Esophagus muscularis mucosa (tissue), 4 donors: ENCODE results near the gene CDCA7. TPM values are rescaled to one million over a fixed set of nuclear protein-coding genes. Genes with fewer than 3 reads are reported as not detected.
A peak's percentile ranks its signal among the peaks of the same experiment; 100 is the strongest.

Source experiments
- DNase-seq: peaks from one replicate; pipeline ENCODE4 v3.0.0-alpha.2; 2017; ENCODE audit errors: extremely low spot score
- H3K27ac ChIP-seq, 4 donors: fragments of 200-600 bp; sonication (generic); replicated peaks in 1 of 4; 1 replicate in 3 of 4; 2 replicates in 1 of 4; pipeline ENCODE4 v1.5.1; 2016 to 2019; ENCODE audit warnings: mild to moderate bottlenecking in 1 of 4
- H3K27me3 ChIP-seq, 4 donors: fragments of 200-600 bp; sonication (generic); one replicate each; pipeline versions ENCODE4 v1.5.1 to v1.6.0; 2016 to 2019
- H3K36me3 ChIP-seq, 4 donors: fragments of 200-600 bp; sonication (generic); one replicate each; pipeline ENCODE4 v1.5.1; 2016 to 2019
- H3K4me1 ChIP-seq, 4 donors: fragments of 200-600 bp; sonication (generic); one replicate each; pipeline ENCODE4 v1.5.1; 2016 to 2019
- H3K4me3 ChIP-seq, 4 donors: fragments of 200-600 bp; sonication (generic); 1 replicate in 2 of 4; 2 replicates in 2 of 4; pipeline ENCODE4 v1.5.1; 2016 to 2019; ENCODE audit warnings: mild to moderate bottlenecking in 4 of 4, moderate library complexity in 1 of 4
- H3K9me3 ChIP-seq, 4 donors: fragments of 200-600 bp; sonication (generic); 1 replicate in 3 of 4; 2 replicates in 1 of 4; pipeline ENCODE4 v1.5.1; 2016 to 2019
- CTCF ChIP-seq, 3 experiments: fragments of 200-600 bp in 2 of 3; fragments of 450-650 bp in 1 of 3; sonication (generic) in 2 of 3; IDR thresholded peaks; one replicate each; pipeline ENCODE4 v1.5.1; 2017 to 2019; ENCODE audit warnings: antibody characterized with exemption in 3 of 3, mild to moderate bottlenecking in 2 of 3, moderate library complexity in 1 of 3
- EP300 ChIP-seq: sonication (generic); formaldehyde crosslinking; IDR thresholded peaks from one replicate; pipeline ENCODE4 v1.6.1; 2017; ENCODE audit warnings: antibody characterized with exemption
- POLR2A ChIP-seq: fragments of 450-650 bp; IDR thresholded peaks from one replicate; pipeline ENCODE4 v1.6.1; 2017; ENCODE audit warnings: antibody characterized with exemption, moderate library complexity, mild to moderate bottlenecking, low read depth
- POLR2AphosphoS5 ChIP-seq, 2 donors: sonication (generic); formaldehyde crosslinking; IDR thresholded peaks; one replicate each; pipeline ENCODE4 v1.6.1; 2017; ENCODE audit warnings: antibody characterized with exemption in 2 of 2
- WGBS: methylation state at CpG from one replicate; pipeline ENCODE4 v1.1.5; 2018; 5-methylcytosine and 5-hydroxymethylcytosine counted together
- intact Hi-C: fragments of 100-400 bp; cut with DNase I; formaldehyde crosslinking; loops from one replicate; pipeline ENCODE4 v1.15.1; 2023
- total RNA-seq, 4 donors: library from RNA; depleted of rRNA; stranded (reverse); fragments of >200 nt; gene quantifications; one replicate each; pipeline versions ENCODE4 v1.1.0 to v1.2.1, GENCODE V29; 2016

Gene CDCA7
- total RNA-seq, 4 donors from 2014 or later = 0.42 to 3.1 (median 1.2) TPM

DNA sequence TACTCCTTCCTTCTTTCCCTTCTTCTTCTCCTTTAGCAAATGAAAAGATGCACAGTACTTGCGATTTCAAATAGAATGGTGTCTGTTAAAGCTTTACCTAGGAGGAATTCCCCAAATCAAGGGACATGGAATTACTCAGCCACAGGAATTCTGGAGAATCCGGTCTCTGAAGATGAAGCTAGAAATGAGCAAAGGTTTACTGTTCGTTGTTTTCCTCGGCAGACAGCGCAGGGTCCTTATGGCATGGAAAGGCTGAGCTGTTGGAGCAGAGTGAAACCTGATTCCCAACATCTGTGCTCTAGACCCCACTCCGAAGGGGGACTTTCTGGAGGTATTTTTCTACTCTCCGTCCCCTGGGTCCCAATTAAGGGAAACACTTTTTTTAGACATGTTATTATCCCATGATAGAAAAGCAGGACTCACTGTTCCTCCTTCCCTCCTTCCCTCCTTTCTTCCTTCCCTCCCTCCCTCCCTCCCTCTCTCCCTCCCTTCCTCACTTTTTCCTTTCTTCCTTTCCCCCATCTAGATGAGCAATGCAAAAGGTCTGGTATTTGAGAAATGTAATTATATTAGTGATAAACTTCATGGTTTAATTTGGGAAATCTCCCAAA is 47.1 kb downstream of the CDCA7 start:
- H3K36me3 ChIP-seq = no peaks in the 10 kb centered on the region
- intact Hi-C loops = loop anchor here (2.0 kb wide), 2 partner anchors 47 to 941 kb away; no protein-coding TSS in a partner anchor
- H3K9me3 ChIP-seq = no peaks in the 10 kb centered on the region
- WGBS = 15% methylated on average over 7 of the region's 7 CpGs
- DNase-seq = no peak
- peaks cover 0 to 16% (median 14%) of the 10 kb centered on the region in 4 donors for H3K4me1 ChIP-seq
- H3K27ac ChIP-seq = no peak overlapping the region
- peaks cover 0 to 72% (median 20%) of the 10 kb centered on the region in 4 donors for H3K27me3 ChIP-seq
- no peak for TF ChIP-seq POLR2A
- no peak for TF ChIP-seq EP300
- no peak for TF ChIP-seq POLR2AphosphoS5 (IDR thresholded peaks at IDR 0.05)
- no peak for TF ChIP-seq CTCF (IDR thresholded peaks at IDR 0.05)
- H3K4me3 ChIP-seq = peak overlapping the region; percentile 17 to 26 (median 20)

DNA sequence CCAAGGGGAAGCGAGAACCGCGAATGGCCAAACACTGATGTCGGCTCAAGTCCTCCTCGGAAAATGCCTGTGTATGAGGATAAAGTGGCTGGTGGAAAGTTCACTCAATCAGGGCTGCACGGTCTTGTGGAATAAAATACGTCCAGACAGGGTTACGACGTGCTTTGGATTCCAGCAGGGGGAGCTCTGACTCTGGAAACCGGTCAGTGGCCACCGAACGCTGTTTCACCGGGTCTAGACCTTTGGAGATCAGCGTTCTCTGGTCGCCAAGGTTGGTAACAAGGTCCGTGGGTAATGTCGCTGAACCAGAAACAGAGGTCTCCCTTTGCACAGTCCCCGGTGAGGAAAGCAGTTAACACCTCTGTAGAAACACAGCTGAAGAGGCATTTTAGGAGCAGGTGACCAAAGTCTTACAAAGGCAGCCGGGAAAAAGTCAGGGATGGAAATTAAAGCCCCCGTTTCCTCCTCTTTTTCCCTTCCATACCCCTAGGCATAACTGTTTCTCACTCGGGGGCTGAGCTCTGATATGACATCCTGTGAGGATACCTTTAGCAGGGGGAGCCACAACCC is 47.8 kb downstream of the CDCA7 start:
- Histone ChIP-seq H3K4me1 (peaks cover 0 to 16% (median 14%) of the 10 kb centered on the region in 4 donors), H3K27ac (no peak overlapping the region), H3K27me3 (peaks cover 0 to 66% (median 18%) of the 10 kb centered on the region in 4 donors), H3K36me3 (no peaks in the 10 kb centered on the region), H3K9me3 (no peaks in the 10 kb centered on the region), H3K4me3 (peak overlapping the region; percentile 17 to 26 (median 20))
- intact Hi-C loops = loop anchor here (2.0 kb wide), 2 partner anchors 46 to 940 kb away; no protein-coding TSS in a partner anchor
- peak in 1 of 2 donors; percentile 25 for TF ChIP-seq POLR2AphosphoS5 (IDR thresholded peaks at IDR 0.05)
- no peak for TF ChIP-seq EP300
- TF ChIP-seq CTCF (IDR thresholded peaks at IDR 0.05) = peak; percentile 72 to 84 (median 84)
- no peak for TF ChIP-seq POLR2A
- no peak for DNase-seq
- WGBS = 6% methylated on average over 21 of the region's 21 CpGs

GRCh38 chr2:173404841-173405750 is 50.4 kb downstream of the CDCA7 start:
- H3K36me3 ChIP-seq = no peaks in the 10 kb centered on the region
- H3K27ac ChIP-seq = no peak overlapping the region
- 65% methylated on average over 8 of the region's 8 CpGs for WGBS
- no peak overlapping the region for H3K4me3 ChIP-seq
- DNase-seq = no peak
- peaks cover 0 to 16% (median 14%) of the 10 kb centered on the region in 4 donors for H3K4me1 ChIP-seq
- no peak for TF ChIP-seq POLR2A
- TF ChIP-seq CTCF (IDR thresholded peaks at IDR 0.05) = no peak
- no peak for TF ChIP-seq EP300
- TF ChIP-seq POLR2AphosphoS5 (IDR thresholded peaks at IDR 0.05) = no peak
- H3K27me3 ChIP-seq = peaks cover 0 to 40% (median 12%) of the 10 kb centered on the region in 4 donors
- no peaks in the 10 kb centered on the region for H3K9me3 ChIP-seq
- intact Hi-C loops = loop anchor here (5.0 kb wide), 1 partner anchor 922 kb away; no protein-coding TSS in a partner anchor

GRCh38 chr2:173407176-173407575 is 52.5 kb downstream of the CDCA7 start:
- Histone ChIP-seq H3K27me3 (peaks cover 0 to 19% (median 5%) of the 10 kb centered on the region in 4 donors), H3K9me3 (no peaks in the 10 kb centered on the region), H3K4me3 (no peak overlapping the region), H3K36me3 (no peaks in the 10 kb centered on the region), H3K27ac (no peak overlapping the region), H3K4me1 (peaks cover 0 to 6% (median 5%) of the 10 kb centered on the region in 4 donors)
- intact Hi-C loops = loop anchor here (5.0 kb wide), 1 partner anchor 920 kb away; no protein-coding TSS in a partner anchor
- WGBS = 83% methylated on average over 5 of the region's 5 CpGs
- no peak for DNase-seq
- no peak for TF ChIP-seq POLR2A
- no peak for TF ChIP-seq POLR2AphosphoS5 (IDR thresholded peaks at IDR 0.05)
- TF ChIP-seq EP300 = no peak
- TF ChIP-seq CTCF (IDR thresholded peaks at IDR 0.05) = no peak
